Gastrocnemius medialis (tissue), 4 donors: Measurements from ENCODE around the gene ZFYVE27. TPM values are rescaled to one million over a fixed set of nuclear protein-coding genes. Genes with fewer than 3 reads are reported as not detected.

Experiments
- ATAC-seq, 2 donors: fragments of 150-250 bp; one replicate each; pipeline ENCODE4 v1.9.1; 2016
- DNase-seq, 2 donors: peaks; one replicate each; pipeline ENCODE4 v3.0.0-alpha.2; 2019
- H3K27ac ChIP-seq, 4 donors: fragments of 200-600 bp; sonication (generic); 1 replicate in 1 of 4; 2 replicates in 3 of 4; pipeline ENCODE4 v1.5.1; 2016 to 2018; ENCODE audit warnings: mild to moderate bottlenecking in 2 of 4, moderate library complexity in 1 of 4
- H3K27me3 ChIP-seq, 3 donors: fragments of 200-600 bp; sonication (generic) in 2 of 3; 1 replicate in 1 of 3; 2 replicates in 2 of 3; pipeline versions ENCODE4 v1.5.1 to v1.6.0; 2016 to 2019; ENCODE audit warnings: mild to moderate bottlenecking in 1 of 3, moderate library complexity in 1 of 3
- H3K36me3 ChIP-seq, 2 donors: fragments of 200-600 bp; sonication (generic) in 1 of 2; one replicate each; pipeline ENCODE4 v1.5.1; 2017 to 2018
- H3K4me1 ChIP-seq, 2 donors: fragments of 200-600 bp; sonication (generic) in 1 of 2; one replicate each; pipeline ENCODE4 v1.5.1; 2016 to 2017; ENCODE audit warnings: mild to moderate bottlenecking in 2 of 2
- H3K4me3 ChIP-seq, 4 donors: fragments of 200-600 bp; sonication (generic) in 3 of 4; 1 replicate in 1 of 4; 2 replicates in 3 of 4; pipeline ENCODE4 v1.5.1; 2016 to 2019; ENCODE audit warnings: mild to moderate bottlenecking in 2 of 4
- H3K9me3 ChIP-seq, 3 donors: fragments of 200-600 bp; sonication (generic) in 2 of 3; 1 replicate in 1 of 3; 2 replicates in 2 of 3; pipeline ENCODE4 v1.5.1; 2016 to 2019
- CTCF ChIP-seq, 5 experiments: fragments of 450-650 bp in 3 of 5; fragments of 200-600 bp in 2 of 5; sonication (generic) in 2 of 5; IDR thresholded peaks in 4 of 5; conservative IDR thresholded peaks in 1 of 5; 1 replicate in 4 of 5; 2 replicates in 1 of 5; pipeline ENCODE4 v1.5.1; 2016 to 2019; ENCODE audit warnings: antibody characterized with exemption in 5 of 5, mild to moderate bottlenecking in 3 of 5, moderate library complexity in 3 of 5
- POLR2A ChIP-seq, 2 donors: fragments of 450-650 bp; IDR thresholded peaks; one replicate each; pipeline ENCODE4 v1.6.1; 2017; ENCODE audit warnings: antibody characterized with exemption in 2 of 2, mild to moderate bottlenecking in 2 of 2, moderate library complexity in 2 of 2
- in situ Hi-C, 4 donors: fragments of 200-750 bp; cut with MboI; loops; one replicate each; pipeline versions ENCODE4 v1.15.0 to v1.8.0; 2017; ENCODE audit warnings: low sequenced_read_pairs in 4 of 4
- intact Hi-C: fragments of 100-400 bp; cut with DNase I; formaldehyde crosslinking; loops from one replicate; pipeline ENCODE4 v1.15.1; 2023; ENCODE audit warnings: low total_unique reads
- total RNA-seq, 4 donors: library from RNA; depleted of rRNA; stranded (reverse); fragments of >200 nt; gene quantifications; one replicate each; pipeline versions ENCODE4 v1.1.0 to v1.2.3, GENCODE V29; 2016

Gene ZFYVE27
- total RNA-seq, 4 donors from 2014 or later: 7.6 to 14.9 (median 11.6) TPM

- intact Hi-C loops (no loop called here), in situ Hi-C loops (no loop called here)
- ATAC-seq (no peak), DNase-seq (no peak)
- no peaks in the 10 kb centered on the region for H3K36me3 ChIP-seq
- peaks cover 14 to 15% of the 10 kb centered on the region in 2 donors for H3K4me1 ChIP-seq
- peak overlapping the region in 2 of 4 donors; percentile 69 to 71 for H3K27ac ChIP-seq
- no peak for TF ChIP-seq CTCF (IDR thresholded peaks at IDR 0.05 in 4 of 5, conservative IDR thresholded peaks at IDR 0.05 in 1 of 5)
- TF ChIP-seq POLR2A (IDR thresholded peaks at IDR 0.05): no peak
- no peak overlapping the region for H3K4me3 ChIP-seq
- no peaks in the 10 kb centered on the region for H3K9me3 ChIP-seq
- H3K27me3 ChIP-seq: no peaks in the 10 kb centered on the region
Observed at GRCh38 chr10:97805949-97806348, 69.0 kb downstream of the ZFYVE27 start.

- no peak overlapping the region for H3K27ac ChIP-seq
- TF ChIP-seq POLR2A (IDR thresholded peaks at IDR 0.05): no peak
- no peaks in the 10 kb centered on the region for H3K9me3 ChIP-seq
- no peak for ATAC-seq
- no peaks in the 10 kb centered on the region for H3K27me3 ChIP-seq
- intact Hi-C loops (no loop called here), in situ Hi-C loops (no loop called here)
- no peaks in the 10 kb centered on the region for H3K36me3 ChIP-seq
- H3K4me1 ChIP-seq: peaks cover 6 to 8% of the 10 kb centered on the region in 2 donors
- DNase-seq: no peak
- no peak overlapping the region for H3K4me3 ChIP-seq
Observed at GRCh38 chr10:97810446-97810845, 73.5 kb downstream of the ZFYVE27 start.

Other genes starting within 250 kb of the ZFYVE27 start
- 10 to 100 TPM; 56.1 to 70.0 (median 65.0) TPM for gene MMS19, start 238.7 kb upstream of the ZFYVE27 start, total RNA-seq
- 10 to 100 TPM; 13.7 to 40.0 (median 23.3) TPM for gene UBTD1, start 238.2 kb upstream of the ZFYVE27 start, total RNA-seq
- 1,000 to 10,000 TPM in 1 of 4 donors, 100 to 1,000 TPM in 3; 105 to 1,024 (median 853) TPM for gene ANKRD2, start 164.3 kb upstream of the ZFYVE27 start, total RNA-seq
- 10 to 100 TPM in 1 of 4 donors, 1 to 10 TPM in 1, under 1 TPM in 2; 0.27 to 11.2 (median 4.1) TPM for gene HOGA1, start 152.7 kb upstream of the ZFYVE27 start, total RNA-seq
- gene C10orf62, start 147.4 kb upstream of the ZFYVE27 start, total RNA-seq: under 1 TPM in 2 of 4 donors, not detected in 2; 0.41 to 0.55 TPM
- gene MORN4, start 103.6 kb upstream of the ZFYVE27 start, total RNA-seq: 1 to 10 TPM in 3 of 4 donors, under 1 TPM in 1; 0.51 to 8.7 (median 2.1) TPM
- 10 to 100 TPM; 16.1 to 18.5 (median 17.9) TPM for gene PI4K2A, start 96.5 kb upstream of the ZFYVE27 start, total RNA-seq
- gene AVPI1, start 49.9 kb upstream of the ZFYVE27 start, total RNA-seq: 10 to 100 TPM in 1 of 4 donors, 1 to 10 TPM in 3; 1.4 to 14.1 (median 3.0) TPM
- 1 to 10 TPM; 3.2 to 5.1 (median 3.9) TPM for gene MARVELD1, start 23.4 kb upstream of the ZFYVE27 start, total RNA-seq
- gene SFRP5, start 34.9 kb downstream of the ZFYVE27 start, total RNA-seq: 1 to 10 TPM in 1 of 4 donors, under 1 TPM in 2, not detected in 1; 0.25 to 2.2 (median 0.93) TPM
- 1 to 10 TPM in 1 of 4 donors, under 1 TPM in 3; 0.29 to 2.3 (median 0.63) TPM for gene GOLGA7B, start 112.7 kb downstream of the ZFYVE27 start, total RNA-seq